ENCODE results near the gene KIAA1549.
"Not testable (repeated sequence)": the region's sequence is repeated elsewhere in the genome, so short reads cannot be mapped to it uniquely, and the experiment has no call there.

KIAA1549 gene

DNA sequence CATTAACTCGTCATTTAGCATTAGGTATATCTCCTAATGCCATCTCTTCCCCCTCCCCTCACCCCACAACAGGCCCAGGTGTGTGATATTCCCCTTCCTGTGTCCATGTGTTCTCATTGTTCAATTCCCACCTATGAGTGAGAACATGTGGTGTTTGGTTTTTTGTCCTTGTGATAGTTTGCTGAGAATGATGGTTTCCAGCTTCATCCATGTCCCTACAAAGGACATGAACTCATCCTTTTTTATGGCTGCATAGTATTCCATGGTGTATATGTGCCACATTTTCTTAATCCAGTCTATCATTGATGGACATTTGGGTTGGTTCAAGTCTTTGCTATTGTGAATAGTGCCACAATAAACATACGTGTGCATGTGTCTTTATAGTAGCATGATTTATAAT lies 169.9 kb downstream of the KIAA1549 start:
- H3K4me1 ChIP-seq (ENCODE audit: control insufficient read depth, insufficient read depth, low read length); H3K27ac ChIP-seq (ENCODE audit: extremely low read depth, low read depth, low read length); H3K36me3 ChIP-seq (ENCODE audit: control insufficient read depth in 2 of 2, insufficient read depth in 1 of 2, low read length in 2 of 2); H3K9me3 ChIP-seq (ENCODE audit: control insufficient read depth, insufficient read depth, low read depth, low read length); H3K4me3 ChIP-seq (ENCODE audit: low read depth, low read length); CTCF ChIA-PET; POLR2A ChIA-PET: not testable (repeated sequence)
- TF ChIP-seq ZNF146 (tag by site-specific recombination; IDR thresholded peaks at IDR 0.05), result peak; percentile 86
- TF ChIP-seq, protein P1, sequence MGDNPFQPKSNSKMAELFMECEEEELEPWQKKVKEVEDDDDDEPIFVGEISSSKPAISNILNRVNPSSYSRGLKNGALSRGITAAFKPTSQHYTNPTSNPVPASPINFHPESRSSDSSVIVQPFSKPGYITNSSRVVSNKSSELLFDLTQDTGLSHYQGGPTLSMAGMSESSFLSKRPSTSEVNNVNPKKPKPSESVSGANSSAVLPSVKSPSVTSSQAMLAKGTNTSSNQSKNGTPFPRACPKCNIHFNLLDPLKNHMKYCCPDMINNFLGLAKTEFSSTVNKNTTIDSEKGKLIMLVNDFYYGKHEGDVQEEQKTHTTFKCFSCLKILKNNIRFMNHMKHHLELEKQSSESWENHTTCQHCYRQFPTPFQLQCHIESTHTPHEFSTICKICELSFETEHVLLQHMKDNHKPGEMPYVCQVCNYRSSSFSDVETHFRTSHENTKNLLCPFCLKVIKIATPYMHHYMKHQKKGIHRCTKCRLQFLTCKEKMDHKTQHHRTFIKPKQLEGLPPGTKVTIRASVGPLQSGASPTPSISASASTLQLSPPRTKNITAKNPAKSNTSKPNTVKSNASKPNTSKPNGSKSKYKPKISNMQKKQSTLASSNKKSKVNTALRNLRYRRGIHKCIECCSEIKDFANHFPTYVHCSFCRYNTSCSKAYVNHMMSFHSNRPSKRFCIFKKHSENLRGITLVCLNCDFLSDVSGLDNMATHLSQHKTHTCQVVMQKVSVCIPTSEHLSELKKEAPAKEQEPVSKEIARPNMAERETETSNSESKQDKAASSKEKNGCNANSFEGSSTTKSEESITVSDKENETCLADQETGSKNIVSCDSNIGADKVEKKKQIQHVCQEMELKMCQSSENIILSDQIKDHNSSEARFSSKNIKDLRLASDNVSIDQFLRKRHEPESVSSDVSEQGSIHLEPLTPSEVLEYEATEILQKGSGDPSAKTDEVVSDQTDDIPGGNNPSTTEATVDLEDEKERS (tag by site-specific recombination; IDR thresholded peaks at IDR 0.05), result 0 out of 2 replicates have a peak, but pooled peaks have one; percentile 61

DNA sequence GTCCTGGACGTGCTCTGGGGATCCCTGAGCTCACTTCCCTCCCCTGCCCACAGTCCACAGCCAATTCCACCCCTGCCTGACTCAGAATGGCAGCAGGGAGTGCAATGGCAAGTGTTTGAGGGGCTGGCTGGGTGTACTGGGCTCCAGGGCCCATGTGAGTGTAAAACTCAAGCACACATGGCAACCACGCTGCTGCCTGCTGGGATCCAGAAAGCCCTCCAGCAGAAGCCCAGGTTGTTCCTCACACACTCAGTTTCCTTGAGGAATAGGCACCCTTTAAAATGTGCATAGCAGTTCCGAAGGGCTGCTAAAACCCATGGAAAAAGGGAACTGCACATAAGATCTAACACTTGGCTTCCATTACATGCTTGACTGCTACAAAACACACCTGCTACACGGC lies 171.8 kb downstream of the KIAA1549 start:
- H3K9me3 ChIP-seq (ENCODE audit: control insufficient read depth, insufficient read depth, low read depth, low read length), result no peaks in the 10 kb centered on the region
- ChIA-PET POLR2A (no interaction called here), CTCF (no interaction called here)
- no peaks in the 10 kb centered on the region for H3K36me3 ChIP-seq (ENCODE audit: control insufficient read depth in 2 of 2, insufficient read depth in 1 of 2, low read length in 2 of 2)
- H3K4me1 ChIP-seq (ENCODE audit: control insufficient read depth, insufficient read depth, low read length), result no peaks in the 10 kb centered on the region
- no peak overlapping the region for H3K4me3 ChIP-seq (ENCODE audit: low read depth, low read length)
- TF ChIP-seq ZNF391 (tag by site-specific recombination; IDR thresholded peaks at IDR 0.05; ENCODE audit: borderline replicate concordance, low read depth), result no peak
- TF ChIP-seq, protein P2, sequence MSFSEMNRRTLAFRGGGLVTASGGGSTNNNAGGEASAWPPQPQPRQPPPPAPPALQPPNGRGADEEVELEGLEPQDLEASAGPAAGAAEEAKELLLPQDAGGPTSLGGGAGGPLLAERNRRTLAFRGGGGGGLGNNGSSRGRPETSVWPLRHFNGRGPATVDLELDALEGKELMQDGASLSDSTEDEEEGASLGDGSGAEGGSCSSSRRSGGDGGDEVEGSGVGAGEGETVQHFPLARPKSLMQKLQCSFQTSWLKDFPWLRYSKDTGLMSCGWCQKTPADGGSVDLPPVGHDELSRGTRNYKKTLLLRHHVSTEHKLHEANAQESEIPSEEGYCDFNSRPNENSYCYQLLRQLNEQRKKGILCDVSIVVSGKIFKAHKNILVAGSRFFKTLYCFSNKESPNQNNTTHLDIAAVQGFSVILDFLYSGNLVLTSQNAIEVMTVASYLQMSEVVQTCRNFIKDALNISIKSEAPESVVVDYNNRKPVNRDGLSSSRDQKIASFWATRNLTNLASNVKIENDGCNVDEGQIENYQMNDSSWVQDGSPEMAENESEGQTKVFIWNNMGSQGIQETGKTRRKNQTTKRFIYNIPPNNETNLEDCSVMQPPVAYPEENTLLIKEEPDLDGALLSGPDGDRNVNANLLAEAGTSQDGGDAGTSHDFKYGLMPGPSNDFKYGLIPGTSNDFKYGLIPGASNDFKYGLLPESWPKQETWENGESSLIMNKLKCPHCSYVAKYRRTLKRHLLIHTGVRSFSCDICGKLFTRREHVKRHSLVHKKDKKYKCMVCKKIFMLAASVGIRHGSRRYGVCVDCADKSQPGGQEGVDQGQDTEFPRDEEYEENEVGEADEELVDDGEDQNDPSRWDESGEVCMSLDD (tag by site-specific recombination; IDR thresholded peaks at IDR 0.05), result no peak
- no peak for TF ChIP-seq ZNF169 (tag by site-specific recombination; IDR thresholded peaks at IDR 0.05)
- TF ChIP-seq KLF10 (tag by site-specific recombination; IDR thresholded peaks at IDR 0.05), result no peak
- TF ChIP-seq ZNF707 (tag by site-specific recombination; IDR thresholded peaks at IDR 0.05), result no peak
- no peak for TF ChIP-seq ZNF19 (tag by site-specific recombination; IDR thresholded peaks at IDR 0.05; ENCODE audit: low read depth)
- TF ChIP-seq, protein P3, sequence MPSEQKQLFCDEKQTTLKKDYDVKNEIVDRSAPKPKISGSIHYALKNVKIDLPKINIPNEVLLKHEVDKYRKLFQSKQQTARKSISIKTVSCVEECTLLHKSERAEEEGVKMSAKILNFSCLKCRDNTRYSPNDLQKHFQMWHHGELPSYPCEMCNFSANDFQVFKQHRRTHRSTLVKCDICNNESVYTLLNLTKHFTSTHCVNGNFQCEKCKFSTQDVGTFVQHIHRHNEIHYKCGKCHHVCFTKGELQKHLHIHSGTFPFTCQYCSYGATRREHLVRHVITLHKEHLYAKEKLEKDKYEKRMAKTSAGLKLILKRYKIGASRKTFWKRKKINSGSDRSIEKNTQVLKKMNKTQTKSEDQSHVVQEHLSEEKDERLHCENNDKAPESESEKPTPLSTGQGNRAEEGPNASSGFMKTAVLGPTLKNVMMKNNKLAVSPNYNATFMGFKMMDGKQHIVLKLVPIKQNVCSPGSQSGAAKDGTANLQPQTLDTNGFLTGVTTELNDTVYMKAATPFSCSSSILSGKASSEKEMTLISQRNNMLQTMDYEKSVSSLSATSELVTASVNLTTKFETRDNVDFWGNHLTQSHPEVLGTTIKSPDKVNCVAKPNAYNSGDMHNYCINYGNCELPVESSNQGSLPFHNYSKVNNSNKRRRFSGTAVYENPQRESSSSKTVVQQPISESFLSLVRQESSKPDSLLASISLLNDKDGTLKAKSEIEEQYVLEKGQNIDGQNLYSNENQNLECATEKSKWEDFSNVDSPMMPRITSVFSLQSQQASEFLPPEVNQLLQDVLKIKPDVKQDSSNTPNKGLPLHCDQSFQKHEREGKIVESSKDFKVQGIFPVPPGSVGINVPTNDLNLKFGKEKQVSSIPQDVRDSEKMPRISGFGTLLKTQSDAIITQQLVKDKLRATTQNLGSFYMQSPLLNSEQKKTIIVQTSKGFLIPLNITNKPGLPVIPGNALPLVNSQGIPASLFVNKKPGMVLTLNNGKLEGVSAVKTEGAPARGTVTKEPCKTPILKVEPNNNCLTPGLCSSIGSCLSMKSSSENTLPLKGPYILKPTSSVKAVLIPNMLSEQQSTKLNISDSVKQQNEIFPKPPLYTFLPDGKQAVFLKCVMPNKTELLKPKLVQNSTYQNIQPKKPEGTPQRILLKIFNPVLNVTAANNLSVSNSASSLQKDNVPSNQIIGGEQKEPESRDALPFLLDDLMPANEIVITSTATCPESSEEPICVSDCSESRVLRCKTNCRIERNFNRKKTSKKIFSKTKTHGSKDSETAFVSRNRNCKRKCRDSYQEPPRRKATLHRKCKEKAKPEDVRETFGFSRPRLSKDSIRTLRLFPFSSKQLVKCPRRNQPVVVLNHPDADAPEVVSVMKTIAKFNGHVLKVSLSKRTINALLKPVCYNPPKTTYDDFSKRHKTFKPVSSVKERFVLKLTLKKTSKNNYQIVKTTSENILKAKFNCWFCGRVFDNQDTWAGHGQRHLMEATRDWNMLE (tag by site-specific recombination; conservative IDR thresholded peaks at IDR 0.05; ENCODE audit: low read depth), result no peak
- TF ChIP-seq, protein P4, sequence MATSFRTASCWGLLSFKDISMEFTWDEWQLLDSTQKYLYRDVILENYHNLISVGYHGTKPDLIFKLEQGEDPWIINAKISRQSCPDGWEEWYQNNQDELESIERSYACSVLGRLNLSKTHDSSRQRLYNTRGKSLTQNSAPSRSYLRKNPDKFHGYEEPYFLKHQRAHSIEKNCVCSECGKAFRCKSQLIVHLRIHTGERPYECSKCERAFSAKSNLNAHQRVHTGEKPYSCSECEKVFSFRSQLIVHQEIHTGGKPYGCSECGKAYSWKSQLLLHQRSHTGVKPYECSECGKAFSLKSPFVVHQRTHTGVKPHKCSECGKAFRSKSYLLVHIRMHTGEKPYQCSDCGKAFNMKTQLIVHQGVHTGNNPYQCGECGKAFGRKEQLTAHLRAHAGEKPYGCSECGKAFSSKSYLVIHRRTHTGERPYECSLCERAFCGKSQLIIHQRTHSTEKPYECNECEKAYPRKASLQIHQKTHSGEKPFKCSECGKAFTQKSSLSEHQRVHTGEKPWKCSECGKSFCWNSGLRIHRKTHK (tag by site-specific recombination; IDR thresholded peaks at IDR 0.05), result no peak
- no peak for TF ChIP-seq REPIN1 (tag by site-specific recombination; IDR thresholded peaks at IDR 0.05; ENCODE audit: low read depth)
- H3K27ac ChIP-seq (ENCODE audit: extremely low read depth, low read depth, low read length), result no peak overlapping the region
